RWPE2 (cell line): ENCODE results near the gene ACACB.

Experiments used
- ATAC-seq: fragments of 200-7000 bp; cut with Tn5 transposase; 3 replicates; pipeline ENCODE4 v1.9.1; 2021; ENCODE audit warnings: low read depth
- DNase-seq: peaks from one replicate; pipeline ENCODE4 v3.0.0-alpha.2; 2020; ENCODE audit warnings: low spot score
- H3K27ac ChIP-seq: fragments of 450-650 bp; 2 replicates; pipeline ENCODE4 v1.5.1; 2017; ENCODE audit warnings: mild to moderate bottlenecking; ENCODE audit not compliant: poor library complexity, severe bottlenecking
- H3K27me3 ChIP-seq: fragments of 250-450 bp; sonication (Bioruptor Pico); 2 replicates; pipeline ENCODE4 v1.5.1; 2021; ENCODE audit warnings: mild to moderate bottlenecking, moderate library complexity; ENCODE audit not compliant: insufficient read depth, poor library complexity, severe bottlenecking
- H3K36me3 ChIP-seq: fragments of 250-450 bp; sonication (Bioruptor Pico); 2 replicates; pipeline ENCODE4 v1.5.1; 2020; ENCODE audit warnings: low read depth, mild to moderate bottlenecking, moderate library complexity
- H3K4me1 ChIP-seq: fragments of 250-450 bp; sonication (Bioruptor Pico); 2 replicates; pipeline ENCODE4 v1.5.1; 2021; ENCODE audit warnings: mild to moderate bottlenecking, moderate library complexity; ENCODE audit not compliant: insufficient read depth, poor library complexity, severe bottlenecking
- H3K4me3 ChIP-seq: fragments of 250-450 bp; sonication (Bioruptor Pico); 2 replicates; pipeline ENCODE4 v1.5.1; 2021; ENCODE audit warnings: mild to moderate bottlenecking, moderate library complexity; ENCODE audit not compliant: severe bottlenecking
- H3K9me3 ChIP-seq: fragments of 250-450 bp; sonication (Bioruptor Pico); 2 replicates; pipeline ENCODE4 v1.5.1; 2021; ENCODE audit warnings: mild to moderate bottlenecking, moderate library complexity; ENCODE audit not compliant: severe bottlenecking
- TF ChIP-seq, protein P1 (sequence below): fragments of 450-650 bp; IDR thresholded peaks from one replicate; pipeline ENCODE4 v1.5.1; 2017; ENCODE audit warnings: mild to moderate bottlenecking, moderate library complexity; ENCODE audit not compliant: poor library complexity, severe bottlenecking

The ACACB gene

DNA sequence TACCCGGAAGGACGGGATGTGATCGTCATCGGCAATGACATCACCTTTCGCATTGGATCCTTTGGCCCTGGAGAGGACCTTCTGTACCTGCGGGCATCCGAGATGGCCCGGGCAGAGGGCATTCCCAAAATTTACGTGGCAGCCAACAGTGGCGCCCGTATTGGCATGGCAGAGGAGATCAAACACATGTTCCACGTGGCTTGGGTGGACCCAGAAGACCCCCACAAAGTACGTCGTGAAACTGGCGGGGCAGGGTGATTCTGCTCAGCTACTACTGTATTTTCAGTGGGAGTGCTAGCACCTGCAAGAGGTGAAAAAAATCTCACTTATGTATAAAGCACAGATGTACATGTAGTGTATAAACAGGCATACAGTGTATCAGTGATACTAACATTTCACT lies 129.8 kb downstream of the ACACB start:
- no peaks in the 10 kb centered on the region for H3K9me3 ChIP-seq
- no peaks in the 10 kb centered on the region for H3K4me1 ChIP-seq
- TF ChIP-seq, protein P1, sequence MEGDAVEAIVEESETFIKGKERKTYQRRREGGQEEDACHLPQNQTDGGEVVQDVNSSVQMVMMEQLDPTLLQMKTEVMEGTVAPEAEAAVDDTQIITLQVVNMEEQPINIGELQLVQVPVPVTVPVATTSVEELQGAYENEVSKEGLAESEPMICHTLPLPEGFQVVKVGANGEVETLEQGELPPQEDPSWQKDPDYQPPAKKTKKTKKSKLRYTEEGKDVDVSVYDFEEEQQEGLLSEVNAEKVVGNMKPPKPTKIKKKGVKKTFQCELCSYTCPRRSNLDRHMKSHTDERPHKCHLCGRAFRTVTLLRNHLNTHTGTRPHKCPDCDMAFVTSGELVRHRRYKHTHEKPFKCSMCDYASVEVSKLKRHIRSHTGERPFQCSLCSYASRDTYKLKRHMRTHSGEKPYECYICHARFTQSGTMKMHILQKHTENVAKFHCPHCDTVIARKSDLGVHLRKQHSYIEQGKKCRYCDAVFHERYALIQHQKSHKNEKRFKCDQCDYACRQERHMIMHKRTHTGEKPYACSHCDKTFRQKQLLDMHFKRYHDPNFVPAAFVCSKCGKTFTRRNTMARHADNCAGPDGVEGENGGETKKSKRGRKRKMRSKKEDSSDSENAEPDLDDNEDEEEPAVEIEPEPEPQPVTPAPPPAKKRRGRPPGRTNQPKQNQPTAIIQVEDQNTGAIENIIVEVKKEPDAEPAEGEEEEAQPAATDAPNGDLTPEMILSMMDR, result no peak
- ATAC-seq (no peak), DNase-seq (no peak)
- H3K36me3 ChIP-seq, result peaks cover 10% of the 10 kb centered on the region; the same call in 1 of the 2 replicates
- no peaks in the 10 kb centered on the region for H3K27me3 ChIP-seq
- H3K4me3 ChIP-seq, result no peak overlapping the region
- no peak overlapping the region for H3K27ac ChIP-seq

DNA sequence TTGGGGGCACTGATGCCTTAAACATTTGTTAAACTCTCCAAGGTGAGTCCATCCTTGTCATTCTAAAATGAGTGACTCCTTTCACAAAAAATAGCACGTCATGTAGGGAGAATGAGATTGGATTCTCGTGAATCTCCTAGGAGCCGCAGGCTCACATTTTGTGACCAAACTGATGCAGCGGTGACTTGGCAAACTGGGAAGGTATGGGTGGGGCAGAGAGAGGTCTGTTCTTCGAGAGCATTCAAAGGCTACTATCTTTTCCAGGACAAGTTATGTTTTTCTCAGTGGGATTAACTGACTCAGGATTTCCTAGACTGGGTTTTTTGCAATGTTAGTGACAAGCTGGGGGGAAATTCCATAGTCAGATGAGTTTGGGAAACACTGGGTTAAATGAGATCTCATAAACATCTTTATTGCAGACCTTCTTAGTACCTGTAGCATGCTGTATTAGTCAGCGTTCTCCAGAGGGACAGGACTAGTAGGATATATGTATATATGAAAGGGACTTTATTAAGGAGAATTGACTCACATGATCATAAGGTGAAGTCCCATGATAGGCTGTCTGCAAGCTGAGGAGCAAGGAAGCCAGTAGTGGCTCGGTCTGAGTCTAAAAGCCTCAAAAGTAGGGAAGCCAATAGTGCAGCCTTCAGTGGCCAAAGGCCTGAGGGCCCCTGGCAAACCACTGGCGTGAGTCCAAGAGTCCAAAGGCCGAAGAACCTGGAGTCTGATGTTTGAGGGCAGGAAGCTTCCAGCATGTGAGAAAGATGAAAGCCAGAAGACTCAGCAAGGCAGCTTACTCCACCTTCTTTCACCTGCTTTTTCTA lies 131.7 kb downstream of the ACACB start:
- DNase-seq (no peak), ATAC-seq (no peak)
- no peaks in the 10 kb centered on the region for H3K4me1 ChIP-seq
- TF ChIP-seq, protein P1, result no peak
- H3K9me3 ChIP-seq, result no peaks in the 10 kb centered on the region
- 0 out of 2 replicates have a peak, but pooled peaks cover 4% of the 10 kb centered on the region for H3K36me3 ChIP-seq
- H3K27me3 ChIP-seq, result no peaks in the 10 kb centered on the region
- H3K4me3 ChIP-seq, result no peak overlapping the region
- no peak overlapping the region for H3K27ac ChIP-seq

DNA sequence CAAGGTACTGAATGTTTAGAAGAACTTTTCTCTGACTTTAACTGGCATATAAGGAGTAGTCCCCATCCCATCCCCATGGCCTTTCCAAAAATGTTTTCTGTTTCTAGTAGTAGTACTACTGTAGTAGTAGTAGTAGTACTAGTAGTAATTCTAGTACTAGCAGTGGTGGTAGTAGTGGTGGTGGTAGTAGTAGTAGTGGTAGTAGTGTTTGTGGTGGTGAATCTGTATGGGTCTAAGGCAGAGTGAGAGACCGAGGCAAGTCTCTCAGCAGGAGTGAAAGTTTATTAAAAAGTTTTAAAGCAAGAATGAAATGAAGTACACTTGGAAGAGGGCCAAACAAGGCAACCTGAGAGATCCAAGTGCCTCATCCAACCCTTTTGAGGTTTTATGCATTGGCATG lies 134.1 kb downstream of the ACACB start:
- Histone ChIP-seq H3K4me3 (no peak overlapping the region), H3K27ac (no peak overlapping the region), H3K4me1 (no peaks in the 10 kb centered on the region), H3K36me3 (no peaks in the 10 kb centered on the region), H3K9me3 (no peaks in the 10 kb centered on the region), H3K27me3 (no peaks in the 10 kb centered on the region)
- TF ChIP-seq, protein P1, result no peak
- ATAC-seq (no peak), DNase-seq (no peak)

DNA sequence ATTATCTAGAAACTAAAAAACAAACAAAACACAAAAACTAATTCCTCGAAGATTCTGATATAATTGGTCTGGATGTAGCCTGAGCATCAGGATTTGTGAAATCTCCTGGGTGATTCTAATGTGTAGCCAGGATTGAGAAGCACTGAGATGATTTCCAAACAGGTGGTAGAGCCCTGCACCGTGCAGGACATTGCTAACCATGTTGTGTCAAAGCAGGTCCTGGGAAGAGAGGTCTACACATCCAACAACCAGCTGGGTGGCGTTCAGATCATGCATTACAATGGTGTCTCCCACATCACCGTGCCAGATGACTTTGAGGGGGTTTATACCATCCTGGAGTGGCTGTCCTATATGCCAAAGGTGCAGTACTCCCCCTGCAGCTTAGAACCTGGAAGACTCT lies 136.4 kb downstream of the ACACB start:
- Histone ChIP-seq H3K4me1 (no peaks in the 10 kb centered on the region), H3K27ac (no peak overlapping the region), H3K4me3 (no peak overlapping the region), H3K36me3 (no peaks in the 10 kb centered on the region), H3K27me3 (no peaks in the 10 kb centered on the region), H3K9me3 (no peaks in the 10 kb centered on the region)
- TF ChIP-seq, protein P1, result no peak
- DNase-seq, result no peak
- no peak for ATAC-seq

DNA sequence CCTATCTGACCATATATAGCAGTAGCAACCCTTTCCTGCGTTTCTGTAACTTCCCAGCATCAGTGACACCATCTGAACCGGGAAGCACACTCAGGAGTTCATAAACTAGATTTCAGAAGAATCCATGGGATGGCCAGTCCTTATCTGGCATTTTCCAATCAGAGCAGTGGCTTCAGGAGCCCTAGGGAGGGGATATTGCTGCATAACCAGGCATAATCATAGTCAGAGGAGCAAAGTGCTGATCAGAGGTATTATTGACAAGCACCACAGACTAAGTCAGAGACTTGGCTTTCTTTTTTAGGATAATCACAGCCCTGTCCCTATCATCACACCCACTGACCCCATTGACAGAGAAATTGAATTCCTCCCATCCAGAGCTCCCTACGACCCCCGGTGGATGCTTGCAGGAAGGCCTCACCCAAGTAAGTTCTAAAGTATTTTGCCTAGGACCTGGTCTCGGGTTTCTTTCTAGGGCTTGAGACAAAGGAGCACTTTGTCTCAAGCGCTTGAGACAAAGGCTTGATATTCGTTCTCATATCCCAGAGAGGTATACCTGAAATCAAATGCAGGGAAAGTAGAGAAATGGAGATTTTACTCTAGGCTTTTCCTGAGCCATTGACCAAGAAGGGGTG lies 137.6 kb downstream of the ACACB start:
- no peaks in the 10 kb centered on the region for H3K9me3 ChIP-seq
- H3K27ac ChIP-seq, result no peak overlapping the region
- DNase-seq (no peak), ATAC-seq (no peak)
- H3K27me3 ChIP-seq, result no peaks in the 10 kb centered on the region
- no peaks in the 10 kb centered on the region for H3K36me3 ChIP-seq
- no peak overlapping the region for H3K4me3 ChIP-seq
- no peaks in the 10 kb centered on the region for H3K4me1 ChIP-seq
- TF ChIP-seq, protein P1, result no peak
